Brain microvascular endothelial cell (primary cell): ENCODE measurements around the gene TCF12.

Experiments
- DNase-seq: peaks from one replicate; pipeline ENCODE4 v3.0.0-alpha.2; 2020
- H3K27ac ChIP-seq: fragments of 250-450 bp; sonication (Bioruptor Pico); 2 replicates; pipeline ENCODE4 v1.5.1; 2020; ENCODE audit warnings: mild to moderate bottlenecking, moderate library complexity
- H3K27me3 ChIP-seq: fragments of 250-450 bp; sonication (Bioruptor Pico); replicated peaks from 2 replicates; pipeline ENCODE4 v1.5.1; 2020; ENCODE audit warnings: mild to moderate bottlenecking
- H3K36me3 ChIP-seq: fragments of 250-450 bp; sonication (Bioruptor Pico); replicated peaks from 2 replicates; pipeline ENCODE4 v1.5.1; 2020; ENCODE audit warnings: mild to moderate bottlenecking
- H3K4me3 ChIP-seq: 2 replicates; pipeline ENCODE4 v1.5.1; 2011; ENCODE audit warnings: low read depth, mild to moderate bottlenecking, control low read depth, low read length, moderate library complexity
- CTCF ChIP-seq: IDR thresholded peaks from 2 replicates; pipeline ENCODE4 v1.5.1; 2011; ENCODE audit warnings: low read depth, mild to moderate bottlenecking, moderate library complexity, low read length, control low read depth, inconsistent platforms; ENCODE audit errors: missing control alignments
- in situ Hi-C: cut with HindIII; loops from 2 replicates; pipeline ENCODE4 v1.10.0; 2017; ENCODE audit warnings: low sequenced_read_pairs, low pct_ligation_motif_present

Gene TCF12

DNA sequence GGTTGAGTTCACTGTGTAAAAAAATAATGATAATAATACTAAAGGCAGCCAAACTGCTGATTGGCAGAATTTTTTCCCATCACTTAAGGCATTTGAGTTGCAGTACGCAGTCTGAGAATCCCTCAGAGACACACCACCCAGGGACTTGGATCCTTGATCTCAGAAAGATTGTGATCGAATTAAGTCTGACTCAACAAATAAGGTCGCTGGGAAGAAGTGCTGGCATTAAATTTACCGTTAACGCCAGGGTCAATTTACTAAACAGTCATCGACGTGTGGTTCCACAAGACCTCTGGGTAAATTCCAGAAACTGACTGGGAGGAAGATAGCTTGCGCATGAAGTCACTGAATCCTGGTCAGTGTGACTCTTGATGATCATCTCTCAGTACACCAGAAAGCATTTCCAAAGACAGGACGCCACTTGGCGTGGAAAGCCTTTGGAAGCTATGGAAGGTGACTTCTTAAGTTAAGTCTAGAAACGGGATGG, 409.6 kb downstream of the TCF12 start:
- in situ Hi-C loops = loop anchor here (25.0 kb wide), 1 partner anchor 184 kb away; no protein-coding TSS in a partner anchor
- DNase-seq = peak; percentile 98
- Histone ChIP-seq H3K27ac (peak overlapping the region; percentile 94), H3K4me3 (no peak overlapping the region), H3K27me3 (no peaks in the 10 kb centered on the region), H3K36me3 (no peaks in the 10 kb centered on the region)
- TF ChIP-seq CTCF = no peak

DNA sequence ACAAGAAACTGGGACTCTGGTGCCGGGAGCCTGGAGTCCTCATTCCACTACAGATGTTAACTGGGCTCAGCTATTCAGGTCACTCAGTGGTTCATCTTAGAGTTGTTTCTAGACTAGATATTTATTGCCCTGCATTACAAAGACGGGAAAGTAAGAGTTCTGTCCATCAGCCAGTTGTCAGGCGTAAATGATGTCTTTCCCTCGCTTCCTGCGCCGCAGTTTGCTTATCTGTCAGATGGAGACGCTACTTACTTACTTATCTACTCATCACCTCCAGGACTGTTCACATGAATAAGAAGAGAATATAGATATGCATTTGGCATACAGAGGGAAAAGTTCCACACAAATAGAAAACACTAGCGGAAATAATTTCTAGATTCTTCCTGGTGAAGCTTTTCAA, 410.0 kb downstream of the TCF12 start:
- Histone ChIP-seq H3K27me3 (no peaks in the 10 kb centered on the region), H3K36me3 (no peaks in the 10 kb centered on the region), H3K4me3 (no peak overlapping the region), H3K27ac (peak overlapping the region; percentile 94)
- TF ChIP-seq CTCF = no peak
- DNase-seq = no peak
- in situ Hi-C loops = loop anchor here (25.0 kb wide), 1 partner anchor 184 kb away; no protein-coding TSS in a partner anchor

- Histone ChIP-seq H3K36me3 (no peaks in the 10 kb centered on the region), H3K27ac (no peak overlapping the region), H3K27me3 (no peaks in the 10 kb centered on the region), H3K4me3 (no peak overlapping the region)
- TF ChIP-seq CTCF = no peak
- no peak for DNase-seq
- in situ Hi-C loops = loop anchor here (25.0 kb wide), 1 partner anchor 183 kb away; no protein-coding TSS in a partner anchor
Measured at GRCh38 chr15:57328897-57329296, 410.5 kb downstream of the TCF12 start.

DNA sequence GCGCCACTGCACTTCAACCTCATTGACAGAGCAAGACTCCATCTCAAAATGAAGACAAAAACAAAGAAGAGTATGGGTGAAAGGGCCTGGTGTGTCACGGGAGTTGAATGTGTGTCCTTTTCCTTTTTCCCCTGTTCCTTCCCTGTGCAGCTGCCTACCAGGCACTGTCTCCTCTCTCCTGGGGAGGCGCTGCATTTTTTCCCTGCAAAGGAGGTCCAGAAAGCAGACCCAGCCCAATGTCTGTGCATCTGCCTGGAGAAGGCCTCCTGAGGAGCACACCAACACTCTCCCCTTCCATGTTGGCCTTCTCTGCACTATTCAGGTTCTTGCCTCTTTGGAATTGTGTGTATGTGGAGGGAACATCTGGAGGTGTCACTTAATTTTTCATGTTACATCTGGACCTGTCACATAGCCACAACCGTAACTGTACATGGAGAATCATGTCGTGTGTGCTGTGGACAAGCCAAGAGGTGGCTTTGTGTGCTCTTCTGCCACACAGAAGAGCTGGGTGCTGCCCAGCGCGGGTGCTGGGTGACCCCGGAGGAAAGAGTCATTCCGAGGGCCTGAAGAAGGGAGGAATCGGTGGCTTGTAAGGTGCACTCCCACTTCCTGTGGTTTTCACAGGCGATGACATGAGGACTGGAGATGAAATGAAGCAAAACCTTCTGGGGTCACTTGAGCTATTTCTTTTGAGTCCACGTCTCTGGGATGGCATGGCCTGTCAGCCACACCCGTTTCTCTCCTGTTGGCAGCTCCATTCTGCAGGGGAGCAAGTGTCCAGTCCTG, 411.3 kb downstream of the TCF12 start:
- Histone ChIP-seq H3K27ac (no peak overlapping the region), H3K4me3 (no peak overlapping the region), H3K36me3 (no peaks in the 10 kb centered on the region), H3K27me3 (no peaks in the 10 kb centered on the region)
- peak; percentile 15 for TF ChIP-seq CTCF
- in situ Hi-C loops = loop anchor here (25.0 kb wide), 1 partner anchor 183 kb away; no protein-coding TSS in a partner anchor
- no peak for DNase-seq

DNA sequence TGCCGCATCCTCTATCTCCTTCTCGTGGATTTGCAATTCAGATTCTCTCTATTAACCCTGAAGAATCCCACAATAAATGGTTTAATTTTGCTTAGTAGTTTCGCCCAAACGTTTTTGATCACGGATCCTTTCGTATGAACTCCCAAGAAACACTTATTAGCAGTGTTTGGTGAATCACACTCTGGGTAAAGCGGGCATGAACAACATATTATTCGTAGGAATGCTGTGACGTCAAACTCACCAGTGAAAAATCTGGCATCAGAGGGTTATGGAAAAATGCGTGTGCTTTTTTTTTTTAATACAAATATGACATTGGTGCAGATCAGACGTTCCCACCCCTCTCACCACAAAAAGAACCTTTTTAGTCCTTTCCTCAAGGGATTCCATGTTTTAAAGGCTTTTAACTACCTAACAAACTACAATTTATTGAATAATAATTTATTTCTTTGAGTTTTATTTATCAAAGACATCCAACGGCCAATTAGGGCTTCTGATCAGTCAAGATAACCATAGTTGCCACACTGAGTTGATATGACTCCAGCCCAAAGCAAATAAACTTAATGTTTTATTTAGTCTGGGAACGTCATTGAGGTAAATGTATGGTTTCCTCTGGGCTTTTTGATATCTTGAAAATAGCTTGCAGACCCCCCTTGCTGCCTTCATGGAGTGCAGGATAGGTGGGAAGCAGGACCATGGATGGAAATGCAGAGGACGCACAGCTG, 412.3 kb downstream of the TCF12 start:
- in situ Hi-C loops = loop anchor here (25.0 kb wide), 1 partner anchor 182 kb away; no protein-coding TSS in a partner anchor
- Histone ChIP-seq H3K27me3 (no peaks in the 10 kb centered on the region), H3K27ac (no peak overlapping the region), H3K36me3 (no peaks in the 10 kb centered on the region), H3K4me3 (no peak overlapping the region)
- DNase-seq = peak; percentile 61
- no peak for TF ChIP-seq CTCF
